Fibroblast of the conjunctiva (primary cell): ENCODE data around the gene CNTNAP1.
"Not testable (repeated sequence)": the region's sequence is repeated elsewhere in the genome, so short reads cannot be mapped to it uniquely, and the experiment has no call there.

ENCODE experiments used
- DNase-seq: peaks from one replicate; pipeline ENCODE4 v3.0.0-alpha.2; 2010; ENCODE audit warnings: low read depth

The CNTNAP1 gene

GRCh38 chr17:42740699-42741098, 58.4 kb downstream of the CNTNAP1 start:
- DNase-seq: no peak

- DNase-seq: not testable (repeated sequence)
Measured at GRCh38 chr17:42742916-42743315, 60.6 kb downstream of the CNTNAP1 start.

- DNase-seq: no peak
Measured at GRCh38 chr17:42743595-42744282, 61.4 kb downstream of the CNTNAP1 start.

- DNase-seq: no peak
Measured at GRCh38 chr17:42744283-42744805, 62.0 kb downstream of the CNTNAP1 start.

- DNase-seq: peak; percentile 85
Measured at GRCh38 chr17:42744806-42745617, 62.7 kb downstream of the CNTNAP1 start, which contains the start of gene EZH1. TSS of gene EZH1 (minus strand) at chr17:42745040. CDS start at chr17:42728941, 16,099 bp downstream.

- DNase-seq: no peak
Measured at GRCh38 chr17:42748202-42748907, 66.0 kb downstream of the CNTNAP1 start.

GRCh38 chr17:42748908-42749798, 66.8 kb downstream of the CNTNAP1 start:
- peak; percentile 82 for DNase-seq
